GM12865 (cell line): ENCODE data around the gene ADARB1.

Experiments
- DNase-seq: peaks from one replicate; pipeline ENCODE4 v3.0.0; 2010; ENCODE audit warnings: low read depth
- H3K4me3 ChIP-seq: 2 replicates; pipeline ENCODE4 v1.5.1; 2011; ENCODE audit warnings: mild to moderate bottlenecking, low read depth, low read length, control low read depth
- TF ChIP-seq, protein P1 (sequence below): IDR thresholded peaks from 2 replicates; pipeline ENCODE4 v1.5.1; 2011; ENCODE audit warnings: low read length, control low read depth, low read depth, inconsistent platforms; ENCODE audit not compliant: insufficient read depth; ENCODE audit errors: missing control alignments

The ADARB1 gene

GRCh38 chr21:45029948-45030681 is 44.3 kb upstream of the ADARB1 start:
- H3K4me3 ChIP-seq, result no peak overlapping the region
- no peak for DNase-seq
- TF ChIP-seq, protein P1, sequence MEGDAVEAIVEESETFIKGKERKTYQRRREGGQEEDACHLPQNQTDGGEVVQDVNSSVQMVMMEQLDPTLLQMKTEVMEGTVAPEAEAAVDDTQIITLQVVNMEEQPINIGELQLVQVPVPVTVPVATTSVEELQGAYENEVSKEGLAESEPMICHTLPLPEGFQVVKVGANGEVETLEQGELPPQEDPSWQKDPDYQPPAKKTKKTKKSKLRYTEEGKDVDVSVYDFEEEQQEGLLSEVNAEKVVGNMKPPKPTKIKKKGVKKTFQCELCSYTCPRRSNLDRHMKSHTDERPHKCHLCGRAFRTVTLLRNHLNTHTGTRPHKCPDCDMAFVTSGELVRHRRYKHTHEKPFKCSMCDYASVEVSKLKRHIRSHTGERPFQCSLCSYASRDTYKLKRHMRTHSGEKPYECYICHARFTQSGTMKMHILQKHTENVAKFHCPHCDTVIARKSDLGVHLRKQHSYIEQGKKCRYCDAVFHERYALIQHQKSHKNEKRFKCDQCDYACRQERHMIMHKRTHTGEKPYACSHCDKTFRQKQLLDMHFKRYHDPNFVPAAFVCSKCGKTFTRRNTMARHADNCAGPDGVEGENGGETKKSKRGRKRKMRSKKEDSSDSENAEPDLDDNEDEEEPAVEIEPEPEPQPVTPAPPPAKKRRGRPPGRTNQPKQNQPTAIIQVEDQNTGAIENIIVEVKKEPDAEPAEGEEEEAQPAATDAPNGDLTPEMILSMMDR, result no peak

DNA sequence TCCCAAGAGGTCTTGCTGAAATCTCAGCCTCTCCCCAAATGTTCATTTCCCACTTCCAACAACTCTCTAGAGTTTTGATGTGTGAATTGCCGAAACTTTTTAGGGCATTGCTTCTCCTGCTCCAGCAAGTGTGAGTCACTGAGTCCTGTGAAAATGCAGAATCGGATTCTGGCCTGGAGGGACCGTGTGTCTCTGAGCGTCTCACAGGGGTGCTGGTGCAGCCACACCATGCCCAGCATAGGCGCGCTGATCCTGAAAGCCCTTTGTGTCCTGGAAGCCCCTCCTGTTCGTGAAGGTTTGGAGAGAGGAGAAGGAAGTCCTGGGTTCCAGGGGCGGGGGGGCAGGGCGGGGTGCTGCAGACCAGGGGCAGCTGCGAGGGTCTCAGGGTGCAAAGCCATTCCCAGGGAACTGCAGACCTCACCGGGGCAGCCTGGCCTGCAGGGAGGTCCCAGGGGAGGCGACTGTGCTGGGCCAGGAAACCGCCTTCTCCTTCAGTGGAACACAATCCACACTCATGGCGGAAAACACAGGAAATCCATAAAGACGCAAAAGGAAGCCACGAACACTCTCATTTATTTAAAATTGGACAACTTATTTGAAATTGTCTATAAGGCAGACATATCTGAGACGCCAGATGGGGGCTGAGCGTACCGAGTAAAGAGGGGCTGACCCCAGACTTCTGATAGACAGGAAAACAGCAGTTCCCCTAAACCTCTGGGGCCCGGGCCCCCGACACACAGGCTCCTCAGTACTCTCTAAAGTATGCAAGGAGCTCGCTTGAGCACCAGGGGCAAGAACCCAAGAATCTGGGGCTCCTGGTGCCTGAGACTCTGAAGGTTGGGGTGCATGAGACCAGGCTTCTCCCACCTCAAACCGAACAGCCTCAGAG is 43.5 kb upstream of the ADARB1 start:
- no peak overlapping the region for H3K4me3 ChIP-seq
- TF ChIP-seq, protein P1, result no peak
- DNase-seq, result no peak

- H3K4me3 ChIP-seq, result no peak overlapping the region
- TF ChIP-seq, protein P1, result no peak
- no peak for DNase-seq
These were observed 42.7 kb upstream of the ADARB1 start for GRCh38 chr21:45031571-45032191.

- no peak overlapping the region for H3K4me3 ChIP-seq
- TF ChIP-seq, protein P1, result no peak
- no peak for DNase-seq
These were observed 42.0 kb upstream of the ADARB1 start for GRCh38 chr21:45032332-45032731.

- no peak overlapping the region for H3K4me3 ChIP-seq
- no peak for DNase-seq
- TF ChIP-seq, protein P1, result no peak
These were observed 41.2 kb upstream of the ADARB1 start for GRCh38 chr21:45032977-45033710.

DNA sequence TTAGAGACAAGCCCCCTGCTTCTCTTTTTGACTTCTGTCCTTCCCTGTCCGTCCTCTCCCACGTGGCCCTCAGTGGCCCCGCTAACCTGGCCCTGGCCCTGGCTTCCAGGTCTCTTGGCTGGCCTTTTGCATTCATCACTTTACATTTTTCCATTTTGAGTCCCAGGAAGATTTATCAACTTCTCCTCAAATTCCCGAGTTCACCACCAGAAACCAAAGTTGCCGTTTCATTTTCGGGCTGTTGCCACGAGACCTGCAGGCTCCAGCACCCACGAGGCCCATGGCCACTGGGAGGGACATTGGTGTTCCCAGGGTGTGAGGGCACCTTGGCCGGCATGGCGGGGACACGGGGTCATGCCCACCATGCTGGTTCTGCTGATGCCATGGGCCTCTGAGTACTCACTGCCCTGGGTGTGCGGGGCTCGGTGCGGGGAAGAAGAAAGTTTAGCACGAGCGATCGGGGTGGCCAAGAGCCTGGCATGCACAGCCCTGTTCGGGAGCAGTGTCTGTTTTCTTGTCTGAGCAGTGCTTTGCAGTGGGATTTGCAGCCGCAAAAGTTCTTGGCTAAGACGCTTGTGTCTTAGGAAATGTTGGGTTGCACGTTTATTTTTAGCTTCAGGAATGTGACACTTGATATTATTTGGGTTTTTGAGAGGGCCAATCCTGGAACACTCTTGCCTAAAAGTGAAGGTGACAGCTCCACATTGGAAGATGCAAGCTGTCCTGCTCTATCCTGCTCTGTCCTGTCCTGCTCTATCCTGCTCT is 40.4 kb upstream of the ADARB1 start:
- no peak for DNase-seq
- H3K4me3 ChIP-seq, result no peak overlapping the region
- TF ChIP-seq, protein P1, result no peak
